B cell (primary cell): ENCODE results near the gene RALBP1. TPM values are rescaled to one million over a fixed set of nuclear protein-coding genes. Genes with fewer than 3 reads are reported as not detected.

Experiments used
- ATAC-seq: fragments of 200-7000 bp; cut with Tn5 transposase; one replicate; pipeline ENCODE4 v1.10.0; 2021; ENCODE audit warnings: low read depth, mild to moderate bottlenecking, moderate number of reproducible peaks, moderate library complexity
- CTCF ChIA-PET: fragments of 350-600 bp; sonication (Branson Sonifier 250); formaldehyde crosslinking; loops from one replicate; lab custom pipeline; 2021; ENCODE audit warnings: antibody characterized with exemption, inconsistent platforms; lab: Charles Lee
- POLR2A ChIA-PET: fragments of 350-600 bp; sonication (Branson Sonifier 250); formaldehyde crosslinking; loops from one replicate; lab custom pipeline; 2021; ENCODE audit warnings: antibody characterized with exemption; lab: Charles Lee
- DNase-seq: peaks from one replicate; pipeline ENCODE4 v3.0.0; 2013
- H2AFZ ChIP-seq: 2 replicates; pipeline ENCODE4 v1.6.1; 2012; ENCODE audit warnings: mild to moderate bottlenecking, low read depth, low read length; ENCODE audit not compliant: insufficient read depth, poor library complexity, severe bottlenecking
- H3K27ac ChIP-seq, 2 donors: 1 replicate in 1 of 2; 2 replicates in 1 of 2; pipeline ENCODE4 v1.5.1; 2012 to 2013; ENCODE audit warnings: low read length in 2 of 2, mild to moderate bottlenecking in 2 of 2, moderate library complexity in 1 of 2
- H3K27me3 ChIP-seq, 4 experiments: fragments of 200-600 bp in 1 of 4; sonication (generic) in 1 of 4; replicated peaks in 1 of 4; 1 replicate in 2 of 4; 2 replicates in 2 of 4; pipeline versions ENCODE4 v1.6.1 to v1.7.0; 2013 to 2016; ENCODE audit warnings: low read length in 3 of 4, mild to moderate bottlenecking in 2 of 4, mixed read lengths in 1 of 4, moderate library complexity in 1 of 4; ENCODE audit not compliant: insufficient read depth in 4 of 4, control insufficient read depth in 3 of 4; ENCODE audit errors: control extremely low read depth in 1 of 4
- H3K36me3 ChIP-seq, 2 experiments: replicated peaks in 1 of 2; 1 replicate in 1 of 2; 2 replicates in 1 of 2; pipeline versions ENCODE4 v1.6.1 to v1.7.1; 2013; ENCODE audit warnings: low read length in 1 of 2; ENCODE audit not compliant: insufficient read depth in 2 of 2, control insufficient read depth in 1 of 2; ENCODE audit errors: control extremely low read depth in 1 of 2, extremely low read depth in 1 of 2
- H3K4me1 ChIP-seq, 2 donors: fragments of 200-600 bp in 1 of 2; sonication (generic) in 1 of 2; 1 replicate in 1 of 2; 2 replicates in 1 of 2; pipeline versions ENCODE4 v1.5.1 to v1.6.1; 2013 to 2017; ENCODE audit warnings: low read length in 2 of 2; ENCODE audit not compliant: control insufficient read depth in 2 of 2, insufficient read depth in 2 of 2
- H3K4me2 ChIP-seq: replicated peaks from 2 replicates; pipeline ENCODE3; 2012; ENCODE audit warnings: mild to moderate bottlenecking, low read depth, low read length; ENCODE audit not compliant: poor library complexity, severe bottlenecking
- H3K4me3 ChIP-seq, 5 experiments: fragments of 200-600 bp in 1 of 5; sonication (generic) in 1 of 5; 1 replicate in 3 of 5; 2 replicates in 2 of 5; pipeline versions ENCODE4 v1.5.1 to v1.7.0; 2011 to 2016; ENCODE audit warnings: low read length in 4 of 5, mild to moderate bottlenecking in 4 of 5, low read depth in 2 of 5, control low read depth in 1 of 5, moderate library complexity in 1 of 5; ENCODE audit not compliant: insufficient read depth in 1 of 5; ENCODE audit errors: control extremely low read depth in 1 of 5, extremely low read depth in 1 of 5
- H3K79me2 ChIP-seq: fragments of 200-600 bp; sonication (generic); one replicate; pipeline ENCODE4 v1.6.0; 2016; ENCODE audit warnings: low read length; ENCODE audit not compliant: control insufficient read depth, insufficient read depth
- H3K9ac ChIP-seq: fragments of 200-600 bp; sonication (generic); 2 replicates; pipeline ENCODE4 v1.6.1; 2017; ENCODE audit warnings: mild to moderate bottlenecking, low read length, moderate library complexity
- H3K9me3 ChIP-seq, 3 donors: one replicate each; pipeline versions ENCODE4 v1.6.1 to v1.7.1; 2013; ENCODE audit warnings: low read length in 2 of 3; ENCODE audit not compliant: control insufficient read depth in 2 of 3, insufficient read depth in 1 of 3; ENCODE audit errors: control extremely low read depth in 1 of 3
- H4K20me1 ChIP-seq: 2 replicates; pipeline ENCODE4 v1.6.0; 2012; ENCODE audit warnings: mild to moderate bottlenecking, low read length; ENCODE audit not compliant: insufficient read depth, control insufficient read depth, poor library complexity, severe bottlenecking
- H3K27ac Mint-ChIP-seq: one replicate; pipeline ENCODE4 v1.8.0; 2021; ENCODE audit warnings: mixed read lengths
- H3K27me3 Mint-ChIP-seq: one replicate; pipeline ENCODE4 v1.8.0; 2021; ENCODE audit warnings: mixed read lengths
- H3K4me1 Mint-ChIP-seq: one replicate; pipeline ENCODE4 v1.8.0; 2021; ENCODE audit warnings: mixed read lengths
- H3K4me3 Mint-ChIP-seq: one replicate; pipeline ENCODE4 v1.8.0; 2021; ENCODE audit warnings: mixed read lengths
- H3K9me3 Mint-ChIP-seq: one replicate; pipeline ENCODE4 v1.8.0; 2022; ENCODE audit warnings: mixed read lengths; ENCODE audit not compliant: insufficient read depth
- CTCF ChIP-seq: fragments of 200-600 bp; IDR thresholded peaks from one replicate; pipeline ENCODE4 v1.8.0; 2022; ENCODE audit warnings: antibody characterized with exemption, mild to moderate bottlenecking
- EZH2 ChIP-seq: IDR thresholded peaks from 2 replicates; pipeline ENCODE4 v1.6.1; 2012; ENCODE audit warnings: borderline replicate concordance, low read depth, mild to moderate bottlenecking, moderate library complexity, low read length; ENCODE audit not compliant: insufficient read depth, poor library complexity, severe bottlenecking
- WGBS: methylation state at CpG from one replicate; pipeline ENCODE4 v1.1.5; 2013; ENCODE audit warnings: missing lambda C conversion rate; ENCODE audit not compliant: insufficient coverage; 5-methylcytosine and 5-hydroxymethylcytosine counted together
- intact Hi-C: fragments of 100-400 bp; cut with micrococcal nuclease; formaldehyde crosslinking; loops from one replicate; pipeline ENCODE4 v1.10.0; 2022
- polyA plus RNA-seq: library from polyadenylated mRNA; depleted of rRNA; stranded (reverse); fragments of >200 nt; gene quantifications from 2 replicates; pipeline ENCODE4 v1.2.3, GENCODE V29; 2012
- total RNA-seq, 2 donors: library from RNA; stranded (reverse); fragments of 120-200 nt in 1 of 2; gene quantifications; 1 replicate in 1 of 2; 2 replicates in 1 of 2; pipeline versions ENCODE4 v1.2.3 to v1.2.4, GENCODE V29; 2013 to 2022

The RALBP1 gene
- total and polyA plus RNA-seq, 2 donors (not counting 1 experiment from before 2014, with no cell fraction given), result 14.9 to 38.0 TPM

- 97% methylated on average over 26 of the region's 27 CpGs for WGBS
- Mint-ChIP-seq H3K9me3 (no peaks in the 10 kb centered on the region), H3K4me3 (no peak overlapping the region), H3K27me3 (no peaks in the 10 kb centered on the region), H3K27ac (no peak overlapping the region), H3K4me1 (no peaks in the 10 kb centered on the region)
- ATAC-seq (no peak), DNase-seq (no peak)
- Histone ChIP-seq H3K27me3 (no peaks in the 10 kb centered on the region), H2AFZ (no peak overlapping the region), H3K4me1 (no peaks in the 10 kb centered on the region), H3K9ac (no peak overlapping the region), H3K36me3 (peaks cover 4 to 66% of the 10 kb centered on the region in 2 experiments), H3K4me3 (no peak overlapping the region), H3K9me3 (no peaks in the 10 kb centered on the region), H3K79me2 (no peaks in the 10 kb centered on the region), H4K20me1 (no peaks in the 10 kb centered on the region), H3K27ac (no peak overlapping the region), H3K4me2 (no peak overlapping the region)
- TF ChIP-seq CTCF, result no peak
- no peak for TF ChIP-seq EZH2
- intact Hi-C loops, result no loop called here
- ChIA-PET POLR2A (no interaction called here), CTCF (no interaction called here)
Observed at GRCh38 chr18:9535430-9535991, 60.2 kb downstream of the RALBP1 start.

GRCh38 chr18:9536354-9537152 lies 61.2 kb downstream of the RALBP1 start:
- CTCF ChIA-PET, result no interaction called here
- peaks cover 4 to 64% of the 10 kb centered on the region in 2 experiments for H3K36me3 ChIP-seq
- H3K4me1 Mint-ChIP-seq, result no peaks in the 10 kb centered on the region
- H2AFZ ChIP-seq, result no peak overlapping the region
- H3K9me3 Mint-ChIP-seq, result no peaks in the 10 kb centered on the region
- H3K4me3 Mint-ChIP-seq, result no peak overlapping the region
- no peak for ATAC-seq
- H4K20me1 ChIP-seq, result no peaks in the 10 kb centered on the region
- H3K79me2 ChIP-seq, result no peaks in the 10 kb centered on the region
- no peaks in the 10 kb centered on the region for H3K27me3 ChIP-seq
- intact Hi-C loops, result no loop called here
- no peak overlapping the region for H3K4me3 ChIP-seq
- H3K27ac ChIP-seq, result no peak overlapping the region
- H3K4me1 ChIP-seq, result no peaks in the 10 kb centered on the region
- POLR2A ChIA-PET, result no interaction called here
- H3K27me3 Mint-ChIP-seq, result no peaks in the 10 kb centered on the region
- no peak overlapping the region for H3K27ac Mint-ChIP-seq
- no peak overlapping the region for H3K9ac ChIP-seq
- no peak overlapping the region for H3K4me2 ChIP-seq
- no peaks in the 10 kb centered on the region for H3K9me3 ChIP-seq
- 94% methylated on average over 13 of the region's 24 CpGs for WGBS
- TF ChIP-seq CTCF, result no peak
- no peak for TF ChIP-seq EZH2
- no peak for DNase-seq
